ENCODE measurements around the gene PIK3CD. TPM values are rescaled to one million over a fixed set of nuclear protein-coding genes. Genes with fewer than 3 reads are reported as not detected.

Gene PIK3CD
- polyA plus RNA-seq, 1 donor from 2014 or later = 4.2 TPM

GRCh38 chr1:9631613-9632012, 19.9 kb upstream of the PIK3CD start:
- H3K27me3 ChIP-seq (ENCODE audit: insufficient read depth, low read depth, low read length) = no peaks in the 10 kb centered on the region
- no peak overlapping the region for H3K4me2 ChIP-seq (ENCODE audit: low read length)
- H3K79me2 ChIP-seq (replicated peaks; ENCODE audit: insufficient read depth, low read length) = no peaks in the 10 kb centered on the region
- no peaks in the 10 kb centered on the region for H3F3A ChIP-seq (ENCODE audit: insufficient read depth, low read length, poor library complexity, severe bottlenecking)
- H3K9me3 ChIP-seq (ENCODE audit: low read length) = no peaks in the 10 kb centered on the region
- H3K9me2 ChIP-seq (ENCODE audit: insufficient read depth, low read length) = no peaks in the 10 kb centered on the region
- no peaks in the 10 kb centered on the region for H4K20me1 ChIP-seq (ENCODE audit: insufficient read depth)
- no peak overlapping the region for H3K27ac ChIP-seq (ENCODE audit: low read length)
- no peak overlapping the region for H2AFZ ChIP-seq (ENCODE audit: low read depth, low read length)
- H3K4me3 ChIP-seq (ENCODE audit: low read length) = no peak overlapping the region
- TF ChIP-seq MXI1 (conservative IDR thresholded peaks at IDR 0.05; ENCODE audit: poor library complexity, severe bottlenecking) = no peak
- no peak for TF ChIP-seq POLR2AphosphoS5 (IDR thresholded peaks at IDR 0.05)
- TF ChIP-seq EP300 (conservative IDR thresholded peaks at IDR 0.05; ENCODE audit: poor library complexity, severe bottlenecking) = no peak
- no peak for TF ChIP-seq CTCF (IDR thresholded peaks at IDR 0.05; ENCODE audit: poor library complexity, severe bottlenecking)
- H3K9ac ChIP-seq (ENCODE audit: low read length) = no peak overlapping the region
- no peaks in the 10 kb centered on the region for H3K36me3 ChIP-seq (ENCODE audit: insufficient read depth, low read length)

GRCh38 chr1:9633493-9633892, 18.0 kb upstream of the PIK3CD start:
- Histone ChIP-seq H3K36me3 (ENCODE audit: insufficient read depth, low read length) (no peaks in the 10 kb centered on the region), H2AFZ (ENCODE audit: low read depth, low read length) (no peak overlapping the region), H3K79me2 (replicated peaks; ENCODE audit: insufficient read depth, low read length) (no peaks in the 10 kb centered on the region), H3K4me2 (ENCODE audit: low read length) (no peak overlapping the region), H3K9me2 (ENCODE audit: insufficient read depth, low read length) (no peaks in the 10 kb centered on the region), H3K9me3 (ENCODE audit: low read length) (no peaks in the 10 kb centered on the region), H3K9ac (ENCODE audit: low read length) (no peak overlapping the region), H3F3A (ENCODE audit: insufficient read depth, low read length, poor library complexity, severe bottlenecking) (no peaks in the 10 kb centered on the region), H3K27ac (ENCODE audit: low read length) (no peak overlapping the region), H4K20me1 (ENCODE audit: insufficient read depth) (no peaks in the 10 kb centered on the region), H3K27me3 (ENCODE audit: insufficient read depth, low read depth, low read length) (no peaks in the 10 kb centered on the region), H3K4me3 (ENCODE audit: low read length) (no peak overlapping the region)
- TF ChIP-seq MXI1 (conservative IDR thresholded peaks at IDR 0.05; ENCODE audit: poor library complexity, severe bottlenecking) (no peak), EZH2 (IDR thresholded peaks at IDR 0.05; ENCODE audit: borderline replicate concordance, insufficient read depth, low read length, poor library complexity, severe bottlenecking) (no peak), TAF1 (IDR thresholded peaks at IDR 0.05; ENCODE audit: low read depth) (no peak), SMC3 (conservative IDR thresholded peaks at IDR 0.05; ENCODE audit: poor library complexity) (no peak), EP300 (conservative IDR thresholded peaks at IDR 0.05; ENCODE audit: poor library complexity, severe bottlenecking) (no peak), RAD21 (conservative IDR thresholded peaks at IDR 0.05) (no peak), POLR2AphosphoS5 (IDR thresholded peaks at IDR 0.05) (no peak), CTCF (IDR thresholded peaks at IDR 0.05; ENCODE audit: poor library complexity, severe bottlenecking) (no peak)
- TF ChIP-seq, protein P1, sequence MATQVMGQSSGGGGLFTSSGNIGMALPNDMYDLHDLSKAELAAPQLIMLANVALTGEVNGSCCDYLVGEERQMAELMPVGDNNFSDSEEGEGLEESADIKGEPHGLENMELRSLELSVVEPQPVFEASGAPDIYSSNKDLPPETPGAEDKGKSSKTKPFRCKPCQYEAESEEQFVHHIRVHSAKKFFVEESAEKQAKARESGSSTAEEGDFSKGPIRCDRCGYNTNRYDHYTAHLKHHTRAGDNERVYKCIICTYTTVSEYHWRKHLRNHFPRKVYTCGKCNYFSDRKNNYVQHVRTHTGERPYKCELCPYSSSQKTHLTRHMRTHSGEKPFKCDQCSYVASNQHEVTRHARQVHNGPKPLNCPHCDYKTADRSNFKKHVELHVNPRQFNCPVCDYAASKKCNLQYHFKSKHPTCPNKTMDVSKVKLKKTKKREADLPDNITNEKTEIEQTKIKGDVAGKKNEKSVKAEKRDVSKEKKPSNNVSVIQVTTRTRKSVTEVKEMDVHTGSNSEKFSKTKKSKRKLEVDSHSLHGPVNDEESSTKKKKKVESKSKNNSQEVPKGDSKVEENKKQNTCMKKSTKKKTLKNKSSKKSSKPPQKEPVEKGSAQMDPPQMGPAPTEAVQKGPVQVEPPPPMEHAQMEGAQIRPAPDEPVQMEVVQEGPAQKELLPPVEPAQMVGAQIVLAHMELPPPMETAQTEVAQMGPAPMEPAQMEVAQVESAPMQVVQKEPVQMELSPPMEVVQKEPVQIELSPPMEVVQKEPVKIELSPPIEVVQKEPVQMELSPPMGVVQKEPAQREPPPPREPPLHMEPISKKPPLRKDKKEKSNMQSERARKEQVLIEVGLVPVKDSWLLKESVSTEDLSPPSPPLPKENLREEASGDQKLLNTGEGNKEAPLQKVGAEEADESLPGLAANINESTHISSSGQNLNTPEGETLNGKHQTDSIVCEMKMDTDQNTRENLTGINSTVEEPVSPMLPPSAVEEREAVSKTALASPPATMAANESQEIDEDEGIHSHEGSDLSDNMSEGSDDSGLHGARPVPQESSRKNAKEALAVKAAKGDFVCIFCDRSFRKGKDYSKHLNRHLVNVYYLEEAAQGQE (IDR thresholded peaks at IDR 0.05; ENCODE audit: borderline replicate concordance) = no peak
